Type B pancreatic cell (in vitro differentiated cells): ENCODE measurements around the gene HCRTR1. TPM values are rescaled to one million over a fixed set of nuclear protein-coding genes. Genes with fewer than 3 reads are reported as not detected.

ENCODE experiments used
- DNase-seq: peaks from one replicate; pipeline ENCODE4 v3.0.0; 2021; ENCODE audit warnings: mixed read lengths; ENCODE audit not compliant: unreplicated experiment; ENCODE audit errors: extremely low spot score
- H3K27ac Mint-ChIP-seq: 2 replicates; pipeline ENCODE4 v1.8.0; 2021; ENCODE audit warnings: mild to moderate bottlenecking, mixed read lengths
- H3K27me3 Mint-ChIP-seq: 2 replicates; pipeline ENCODE4 v1.8.0; 2021; ENCODE audit warnings: mixed read lengths
- H3K36me3 Mint-ChIP-seq: 2 replicates; pipeline ENCODE4 v1.8.0; 2021; ENCODE audit warnings: mixed read lengths
- H3K4me1 Mint-ChIP-seq: one replicate; pipeline ENCODE4 v1.8.0; 2021; ENCODE audit warnings: mixed read lengths; ENCODE audit not compliant: unreplicated experiment
- H3K4me3 Mint-ChIP-seq: 2 replicates; pipeline ENCODE4 v1.8.0; 2021; ENCODE audit warnings: mild to moderate bottlenecking, mixed read lengths
- H3K9me3 Mint-ChIP-seq: 2 replicates; pipeline ENCODE4 v1.8.0; 2021; ENCODE audit warnings: mixed read lengths
- total RNA-seq: library from RNA; stranded (reverse); gene quantifications from 2 replicates; pipeline ENCODE4 v1.2.1, GENCODE V29; 2021; ENCODE audit warnings: low replicate concordance
- TF ChIP-seq, protein P1 (sequence below): fragments of 200-600 bp; sonication (generic); conservative IDR thresholded peaks from 2 replicates; pipeline ENCODE4 v1.5.0; 2021; ENCODE audit warnings: antibody characterized with exemption, mild to moderate bottlenecking

The HCRTR1 gene
- total RNA-seq, 1 donor from 2014 or later: not detected

DNA sequence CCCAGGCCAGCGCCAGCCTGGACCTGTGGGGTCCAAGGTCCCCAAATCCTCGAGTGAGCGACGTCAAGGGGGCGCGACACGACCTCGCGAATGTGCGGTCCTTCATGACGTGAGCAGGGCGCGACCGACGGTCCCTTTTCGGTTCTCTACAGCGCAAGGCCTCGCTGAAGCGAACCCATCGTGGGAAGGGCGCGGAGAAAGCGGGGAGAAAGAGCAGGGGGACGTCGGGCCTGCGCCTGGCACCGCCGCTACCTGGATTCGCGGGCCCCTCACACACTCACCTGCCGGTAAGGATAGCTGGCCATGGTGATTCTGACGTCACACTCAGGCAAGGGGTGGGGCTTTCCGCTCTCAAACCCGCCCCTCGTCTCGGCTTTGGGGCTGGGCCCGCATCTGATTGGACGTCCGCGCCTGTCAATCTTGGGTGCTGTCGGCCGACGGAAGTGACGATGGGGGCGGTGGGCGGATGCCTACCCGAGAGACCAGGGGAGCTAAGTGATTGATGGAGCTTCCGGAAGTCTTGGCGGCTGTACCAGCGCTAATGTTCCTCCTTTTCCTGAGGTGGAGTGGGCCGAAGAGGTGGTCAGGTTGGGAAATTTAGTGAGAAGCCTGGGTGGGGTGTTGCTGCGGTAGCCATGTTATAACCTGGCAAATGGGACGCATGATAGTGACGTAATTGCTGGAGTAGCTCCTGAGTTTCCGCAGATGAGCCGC is 27.2 kb downstream of the HCRTR1 start, which contains the start of gene PEF1:
PEF1 (minus strand) TSS at position 317 of the 714 bp plus-strand sequence; CDS start at position 305, 12 bp downstream.
- Mint-ChIP-seq H3K27ac (peak within 1 kb of the TSS; percentile 100), H3K36me3 (no peaks in the 10 kb centered on the region), H3K27me3 (no peaks in the 10 kb centered on the region), H3K9me3 (peaks cover 3% of the 10 kb centered on the region), H3K4me3 (peak within 1 kb of the TSS; percentile 99), H3K4me1 (peaks cover 28% of the 10 kb centered on the region)
- TF ChIP-seq, protein P1, sequence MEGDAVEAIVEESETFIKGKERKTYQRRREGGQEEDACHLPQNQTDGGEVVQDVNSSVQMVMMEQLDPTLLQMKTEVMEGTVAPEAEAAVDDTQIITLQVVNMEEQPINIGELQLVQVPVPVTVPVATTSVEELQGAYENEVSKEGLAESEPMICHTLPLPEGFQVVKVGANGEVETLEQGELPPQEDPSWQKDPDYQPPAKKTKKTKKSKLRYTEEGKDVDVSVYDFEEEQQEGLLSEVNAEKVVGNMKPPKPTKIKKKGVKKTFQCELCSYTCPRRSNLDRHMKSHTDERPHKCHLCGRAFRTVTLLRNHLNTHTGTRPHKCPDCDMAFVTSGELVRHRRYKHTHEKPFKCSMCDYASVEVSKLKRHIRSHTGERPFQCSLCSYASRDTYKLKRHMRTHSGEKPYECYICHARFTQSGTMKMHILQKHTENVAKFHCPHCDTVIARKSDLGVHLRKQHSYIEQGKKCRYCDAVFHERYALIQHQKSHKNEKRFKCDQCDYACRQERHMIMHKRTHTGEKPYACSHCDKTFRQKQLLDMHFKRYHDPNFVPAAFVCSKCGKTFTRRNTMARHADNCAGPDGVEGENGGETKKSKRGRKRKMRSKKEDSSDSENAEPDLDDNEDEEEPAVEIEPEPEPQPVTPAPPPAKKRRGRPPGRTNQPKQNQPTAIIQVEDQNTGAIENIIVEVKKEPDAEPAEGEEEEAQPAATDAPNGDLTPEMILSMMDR: no peak
- DNase-seq: peak; percentile 99

DNA sequence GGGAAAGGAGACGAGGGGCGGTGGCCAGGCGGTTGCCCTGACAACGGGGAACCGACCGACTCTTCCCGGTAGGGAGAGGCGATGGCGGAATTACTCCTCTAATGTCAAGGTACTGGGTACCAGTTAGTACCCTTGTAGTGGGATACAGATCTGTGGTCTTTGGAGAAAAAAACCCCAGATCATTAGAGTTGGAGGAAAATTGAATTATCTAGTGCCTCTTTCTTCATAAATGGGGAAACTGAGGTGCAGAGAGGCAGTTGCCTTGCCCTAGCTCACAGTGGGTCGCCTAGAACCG is 27.7 kb downstream of the HCRTR1 start:
- DNase-seq: no peak
- peaks cover 28% of the 10 kb centered on the region for H3K4me1 Mint-ChIP-seq
- TF ChIP-seq, protein P1: no peak
- H3K9me3 Mint-ChIP-seq: peaks cover 3% of the 10 kb centered on the region
- peak overlapping the region; percentile 99 for H3K4me3 Mint-ChIP-seq
- peak overlapping the region; percentile 100 for H3K27ac Mint-ChIP-seq
- H3K27me3 Mint-ChIP-seq: no peaks in the 10 kb centered on the region
- H3K36me3 Mint-ChIP-seq: no peaks in the 10 kb centered on the region

DNA sequence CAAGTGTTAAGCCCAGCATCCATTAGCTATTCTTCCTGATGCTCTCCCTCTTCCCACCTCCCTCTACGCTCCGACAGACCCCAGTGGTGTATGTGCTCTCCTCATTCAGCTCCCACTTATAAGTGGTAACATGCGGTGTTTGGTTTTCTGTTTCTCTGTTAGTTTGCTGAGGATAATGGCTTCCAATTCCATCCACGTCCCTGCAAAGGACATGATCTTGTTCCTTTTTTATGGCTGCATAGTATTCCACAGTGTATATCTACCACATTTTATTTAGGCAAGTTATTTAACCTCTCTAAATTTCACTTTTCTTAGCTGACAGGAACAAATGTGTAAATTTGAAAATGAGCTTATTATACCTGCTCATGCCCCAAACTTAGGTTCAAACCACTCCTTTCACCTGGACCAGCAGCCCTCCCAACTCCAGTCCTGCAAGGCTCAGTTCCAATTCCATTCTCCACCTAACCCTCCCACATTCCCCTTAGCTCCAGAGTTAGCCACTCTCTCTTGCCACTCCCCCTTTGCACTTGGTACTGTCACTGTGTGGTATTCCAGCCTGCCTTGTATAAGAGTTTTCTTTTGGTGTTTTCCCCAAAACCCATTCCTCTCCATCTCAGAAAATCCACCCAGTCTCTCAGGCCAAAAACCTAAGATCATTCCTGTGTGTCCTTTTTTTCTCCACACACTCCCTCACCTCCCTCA is 28.9 kb downstream of the HCRTR1 start:
- TF ChIP-seq, protein P1: no peak
- peaks cover 32% of the 10 kb centered on the region for H3K4me1 Mint-ChIP-seq
- H3K4me3 Mint-ChIP-seq: peak overlapping the region; percentile 99
- H3K27ac Mint-ChIP-seq: peak overlapping the region; percentile 100
- H3K27me3 Mint-ChIP-seq: no peaks in the 10 kb centered on the region
- H3K36me3 Mint-ChIP-seq: no peaks in the 10 kb centered on the region
- no peak for DNase-seq
- H3K9me3 Mint-ChIP-seq: peaks cover 3% of the 10 kb centered on the region

DNA sequence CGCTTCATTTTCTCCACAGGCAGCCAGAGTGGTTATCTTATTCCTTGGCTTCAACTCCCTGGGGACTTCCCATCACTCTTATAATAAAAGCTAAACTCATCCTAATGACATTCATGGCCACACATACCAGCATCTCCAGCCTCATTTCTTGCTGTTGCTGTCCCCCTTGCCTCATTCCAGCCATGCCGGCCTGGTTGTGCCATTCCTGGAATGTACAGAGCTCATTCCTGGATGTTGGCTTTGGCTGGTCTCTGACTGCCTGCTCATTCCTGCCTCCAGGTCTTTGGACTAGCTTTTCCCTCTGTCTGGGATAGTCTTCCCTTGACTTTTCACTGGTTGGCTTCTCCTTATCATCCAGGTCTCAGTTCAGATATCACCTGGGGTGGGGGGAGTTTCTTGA is 29.6 kb downstream of the HCRTR1 start:
- H3K9me3 Mint-ChIP-seq: peaks cover 3% of the 10 kb centered on the region
- no peaks in the 10 kb centered on the region for H3K36me3 Mint-ChIP-seq
- no peak for DNase-seq
- peaks cover 32% of the 10 kb centered on the region for H3K4me1 Mint-ChIP-seq
- H3K27me3 Mint-ChIP-seq: no peaks in the 10 kb centered on the region
- H3K4me3 Mint-ChIP-seq: peak overlapping the region; percentile 99
- TF ChIP-seq, protein P1: no peak
- peak overlapping the region; percentile 100 for H3K27ac Mint-ChIP-seq

DNA sequence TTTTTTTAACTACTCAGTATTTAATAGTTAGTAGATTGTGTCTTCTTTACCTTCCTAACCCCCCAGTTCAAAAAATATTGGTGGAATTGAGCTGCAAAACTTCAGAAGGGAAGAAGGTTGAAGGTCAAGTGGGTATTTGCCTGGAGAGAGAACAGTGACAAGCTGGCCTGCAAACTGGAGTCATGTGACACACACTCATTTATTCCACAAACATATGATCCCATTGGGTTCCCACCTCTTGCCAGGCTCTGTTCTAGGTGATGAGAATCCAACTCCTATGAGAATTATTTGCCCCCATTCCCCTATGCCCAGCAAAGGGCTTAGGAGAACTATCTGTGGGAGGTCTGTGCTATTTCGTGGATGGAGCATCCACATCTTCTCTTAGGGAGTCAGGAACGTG is 30.7 kb downstream of the HCRTR1 start:
- no peak for DNase-seq
- TF ChIP-seq, protein P1: no peak
- Mint-ChIP-seq H3K9me3 (peaks cover 3% of the 10 kb centered on the region), H3K27ac (peak overlapping the region; percentile 46), H3K4me1 (peaks cover 32% of the 10 kb centered on the region), H3K27me3 (no peaks in the 10 kb centered on the region), H3K36me3 (no peaks in the 10 kb centered on the region), H3K4me3 (no peak overlapping the region)
